BE2C (cell line): ENCODE data around the gene CACNA2D2.

Experiments
- DNase-seq: peaks from one replicate; pipeline ENCODE4 v3.0.0-alpha.2; 2020
- H3K27me3 ChIP-seq: fragments of 250-450 bp; sonication (Bioruptor Pico); 2 replicates; pipeline ENCODE4 v1.5.1; 2020; ENCODE audit warnings: mild to moderate bottlenecking
- H3K36me3 ChIP-seq: fragments of 250-450 bp; sonication (Bioruptor Pico); 2 replicates; pipeline ENCODE4 v1.5.1; 2020; ENCODE audit warnings: mild to moderate bottlenecking
- H3K4me1 ChIP-seq: fragments of 250-450 bp; sonication (Bioruptor Pico); 2 replicates; pipeline ENCODE4 v1.5.1; 2020
- H3K4me3 ChIP-seq: 2 replicates; pipeline ENCODE4 v1.5.1; 2011; ENCODE audit warnings: low read depth, low read length
- H3K9me3 ChIP-seq: fragments of 250-450 bp; sonication (Bioruptor Pico); 2 replicates; pipeline ENCODE4 v1.5.1; 2020
- CTCF ChIP-seq: IDR thresholded peaks from 2 replicates; pipeline ENCODE4 v1.5.1; 2012; ENCODE audit warnings: mild to moderate bottlenecking, low read depth, low read length

The CACNA2D2 gene

DNA sequence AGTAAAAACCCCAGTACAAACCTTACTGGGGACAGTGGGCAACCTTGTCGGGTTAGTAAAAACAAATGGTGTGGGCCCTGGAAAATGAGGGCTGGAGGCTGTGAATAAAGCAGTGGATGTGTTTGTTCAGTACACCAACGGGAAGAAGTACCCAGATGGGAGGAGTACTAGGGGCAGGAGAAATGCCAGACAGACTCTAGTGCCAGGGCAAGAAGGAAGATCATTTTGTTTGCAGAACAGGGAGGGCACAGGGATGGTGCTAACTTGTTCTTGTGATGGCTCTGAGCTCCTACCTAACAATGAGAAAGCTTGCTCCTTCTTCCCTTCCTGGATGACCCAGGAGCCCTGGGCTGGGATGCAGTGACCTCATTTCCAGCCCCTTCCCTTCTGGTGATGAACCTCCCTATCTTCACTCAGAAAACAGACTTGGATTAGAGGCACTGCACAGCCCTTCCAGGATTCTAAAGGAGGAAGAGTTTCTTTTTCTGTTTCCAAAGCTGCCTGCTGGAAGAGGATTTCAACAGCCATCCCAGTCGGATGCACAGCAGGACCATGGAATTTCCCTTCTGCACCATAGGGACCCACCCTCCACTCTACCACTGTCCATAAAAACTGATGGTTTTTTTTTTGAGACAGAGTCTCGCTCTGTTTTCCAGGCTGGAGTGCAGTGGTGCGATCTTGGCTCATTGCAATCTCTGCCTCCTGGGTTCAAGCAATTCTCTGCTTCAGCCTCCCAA is 168.9 kb downstream of the CACNA2D2 start:
- no peak for DNase-seq
- TF ChIP-seq CTCF = no peak
- Histone ChIP-seq H3K36me3 (peaks cover 27% of the 10 kb centered on the region), H3K4me1 (peaks cover 3% of the 10 kb centered on the region; the same call in 1 of the 2 replicates), H3K27me3 (no peaks in the 10 kb centered on the region), H3K9me3 (no peaks in the 10 kb centered on the region), H3K4me3 (no peak overlapping the region)

DNA sequence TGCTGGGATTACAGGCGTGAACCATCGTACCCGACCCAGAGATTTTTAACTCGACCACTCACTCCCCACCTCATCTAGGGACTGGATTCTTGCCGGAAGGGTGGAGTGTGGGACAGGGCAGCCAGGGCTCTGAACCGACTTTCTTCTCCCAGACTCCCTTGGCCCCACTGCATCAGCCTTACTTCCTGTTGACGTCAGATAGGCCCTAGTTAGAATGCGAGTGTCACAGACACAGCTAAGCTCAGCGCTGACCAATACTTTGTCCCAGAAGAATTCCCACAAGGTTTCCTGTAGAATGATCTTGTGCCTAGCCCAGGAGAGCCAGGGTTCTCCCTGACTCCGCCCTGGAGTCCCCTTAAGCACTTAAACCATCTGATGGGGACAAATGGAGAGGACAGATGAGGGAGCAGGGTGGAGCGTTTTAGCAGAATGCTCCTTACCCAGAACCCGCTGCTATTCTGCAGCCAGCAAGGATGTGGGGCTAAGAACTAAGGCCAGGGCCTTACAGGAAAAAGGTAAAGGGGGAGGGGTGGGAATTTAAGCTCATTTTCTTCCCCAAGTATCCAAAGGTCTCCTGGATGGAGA is 169.6 kb downstream of the CACNA2D2 start:
- H3K36me3 ChIP-seq = peaks cover 27% of the 10 kb centered on the region
- no peaks in the 10 kb centered on the region for H3K27me3 ChIP-seq
- TF ChIP-seq CTCF = no peak
- peaks cover 3% of the 10 kb centered on the region; the same call in 1 of the 2 replicates for H3K4me1 ChIP-seq
- no peak overlapping the region for H3K4me3 ChIP-seq
- H3K9me3 ChIP-seq = no peaks in the 10 kb centered on the region
- DNase-seq = no peak

- TF ChIP-seq CTCF = no peak
These were observed 172.0 kb downstream of the CACNA2D2 start for GRCh38 chr3:50331364-50331907.

GRCh38 chr3:50330330-50330729 is 173.1 kb downstream of the CACNA2D2 start:
- TF ChIP-seq CTCF = no peak
- Histone ChIP-seq H3K9me3 (no peaks in the 10 kb centered on the region), H3K27me3 (no peaks in the 10 kb centered on the region)

More at GRCh38 chr3:50331364-50331907, 172.0 kb downstream of the CACNA2D2 start:
- no peak for DNase-seq
- Histone ChIP-seq H3K4me3 (no peak overlapping the region), H3K36me3 (peaks cover 24% of the 10 kb centered on the region), H3K9me3 (no peaks in the 10 kb centered on the region), H3K27me3 (no peaks in the 10 kb centered on the region), H3K4me1 (no peaks in the 10 kb centered on the region)

DNA sequence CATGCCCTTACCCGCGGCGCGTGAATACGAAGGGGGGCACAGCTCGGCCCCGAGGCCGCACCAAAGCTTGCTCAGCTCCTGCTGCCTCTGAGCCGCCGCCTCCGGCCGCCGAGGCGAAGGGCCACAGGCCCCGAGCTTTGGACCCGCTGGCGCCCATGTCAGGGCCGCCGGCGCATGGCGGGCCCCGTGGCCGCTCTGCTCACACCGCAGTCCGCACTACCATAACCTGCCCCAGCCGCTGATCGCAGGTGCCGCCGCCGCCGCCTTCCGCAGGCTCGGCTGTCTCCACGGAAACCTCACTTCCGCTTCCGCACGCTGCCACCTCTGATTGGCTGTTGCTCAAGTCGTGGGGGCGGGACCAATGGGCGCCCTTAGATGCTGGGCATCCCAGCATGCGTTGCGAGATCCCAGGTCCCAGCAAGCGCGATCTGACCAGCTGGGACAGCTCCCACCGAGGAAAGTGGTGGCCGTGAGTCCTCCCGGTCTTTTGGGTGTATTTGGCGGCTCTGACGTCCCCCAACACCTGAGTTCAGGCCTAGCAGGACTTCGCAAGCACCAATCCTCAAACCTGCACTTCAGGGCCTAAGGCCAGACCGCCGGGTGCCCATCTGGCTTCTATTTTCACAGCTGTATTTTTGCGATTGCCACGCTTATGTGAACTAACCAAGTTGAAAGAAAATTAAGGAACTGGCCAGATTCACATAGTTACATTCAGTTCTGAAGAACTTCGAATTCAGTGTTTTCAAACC is 175.3 kb downstream of the CACNA2D2 start, which contains the start of gene TUSC2:
Gene TUSC2 (minus strand): TSS at position 281 of the 749 bp plus-strand sequence. CDS start 124 bp downstream, at position 157.
- peak; percentile 92 for DNase-seq
- H3K36me3 ChIP-seq = peaks cover 24% of the 10 kb centered on the region
- H3K27me3 ChIP-seq = no peaks in the 10 kb centered on the region
- H3K4me3 ChIP-seq = peak within 1 kb of the TSS; percentile 77
- no peaks in the 10 kb centered on the region for H3K4me1 ChIP-seq
- no peaks in the 10 kb centered on the region for H3K9me3 ChIP-seq
- no peak for TF ChIP-seq CTCF

More at GRCh38 chr3:50330330-50330729, 173.1 kb downstream of the CACNA2D2 start:
- H3K4me1 ChIP-seq = no peaks in the 10 kb centered on the region
- no peak for DNase-seq
- H3K36me3 ChIP-seq = peaks cover 24% of the 10 kb centered on the region
- no peak overlapping the region for H3K4me3 ChIP-seq
